ENCODE measurements around the gene PEX1.

Gene PEX1

DNA sequence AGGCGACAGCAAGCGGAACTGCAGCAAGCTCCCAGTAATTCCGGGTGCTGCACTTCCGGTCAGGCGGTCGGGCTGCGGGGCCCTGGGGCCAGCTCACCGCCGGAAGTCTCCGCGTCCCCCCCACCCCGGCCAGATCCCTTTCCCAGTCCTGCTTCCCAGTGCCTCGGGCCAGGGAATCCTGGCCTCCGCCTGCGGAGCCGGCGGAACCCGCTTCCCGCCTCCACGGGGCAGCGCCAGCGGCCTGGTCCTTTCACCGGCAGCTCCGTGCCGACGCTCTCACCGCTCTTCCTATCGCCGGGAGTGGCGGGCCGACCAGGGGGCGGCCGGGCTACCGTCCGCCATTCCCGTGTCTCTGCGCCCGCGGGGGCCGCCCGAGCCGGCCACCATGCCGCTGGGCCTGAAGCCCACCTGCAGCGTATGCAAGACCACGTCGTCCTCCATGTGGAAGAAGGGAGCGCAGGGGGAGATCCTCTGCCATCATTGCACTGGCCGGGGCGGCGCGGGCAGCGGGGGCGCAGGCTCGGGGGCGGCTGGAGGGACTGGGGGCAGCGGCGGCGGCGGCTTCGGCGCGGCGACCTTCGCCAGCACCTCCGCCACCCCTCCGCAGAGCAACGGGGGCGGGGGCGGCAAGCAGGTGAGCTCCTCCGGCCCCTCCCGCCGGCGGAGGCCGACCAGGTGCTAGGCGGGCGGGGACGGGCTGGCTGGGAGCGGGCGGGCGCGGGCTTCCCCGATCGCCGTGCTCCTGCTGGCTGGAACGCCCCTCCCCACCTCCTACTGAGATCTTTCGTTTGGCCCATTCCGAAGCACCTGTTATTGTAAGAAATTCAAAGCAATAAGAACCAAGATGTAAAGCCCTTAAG lies 80.7 kb downstream of the PEX1 start, which contains the start of gene GATAD1:
Gene GATAD1, plus strand, starts transcription at position 138 of the 860 bp plus-strand sequence. Its CDS starts 248 bp downstream, at position 386.
- Histone ChIP-seq H3K9me3 (ENCODE audit: control insufficient read depth, insufficient read depth, low read depth, low read length) (no peaks in the 10 kb centered on the region), H3K36me3 (ENCODE audit: control insufficient read depth in 2 of 2, insufficient read depth in 1 of 2, low read length in 2 of 2) (peaks cover 15 to 33% of the 10 kb centered on the region in 2 experiments; a peak in 2 of 3 replicates), H3K4me3 (ENCODE audit: low read depth, low read length) (peak within 1 kb of the TSS; percentile 89), H3K4me1 (ENCODE audit: control insufficient read depth, insufficient read depth, low read length) (no peaks in the 10 kb centered on the region), H3K27ac (ENCODE audit: extremely low read depth, low read depth, low read length) (peak within 1 kb of the TSS; percentile 93)
- CTCF ChIA-PET = interaction anchor here (0.5 to 3.5 kb wide), 26 partner anchors 9 to 1133 kb away, joined by 3 to 34 read pairs (median 4); partner anchors contain the start of genes ANKIB1 and KRIT1
- POLR2A ChIA-PET = interaction anchor here (0.7 to 2.5 kb wide), 16 partner anchors 9 to 567 kb away, joined by 3 to 22 read pairs (median 6); partner anchors contain the start of genes ANKIB1, CYP51A1, KRIT1 and LRRD1
- TF ChIP-seq, protein P1, sequence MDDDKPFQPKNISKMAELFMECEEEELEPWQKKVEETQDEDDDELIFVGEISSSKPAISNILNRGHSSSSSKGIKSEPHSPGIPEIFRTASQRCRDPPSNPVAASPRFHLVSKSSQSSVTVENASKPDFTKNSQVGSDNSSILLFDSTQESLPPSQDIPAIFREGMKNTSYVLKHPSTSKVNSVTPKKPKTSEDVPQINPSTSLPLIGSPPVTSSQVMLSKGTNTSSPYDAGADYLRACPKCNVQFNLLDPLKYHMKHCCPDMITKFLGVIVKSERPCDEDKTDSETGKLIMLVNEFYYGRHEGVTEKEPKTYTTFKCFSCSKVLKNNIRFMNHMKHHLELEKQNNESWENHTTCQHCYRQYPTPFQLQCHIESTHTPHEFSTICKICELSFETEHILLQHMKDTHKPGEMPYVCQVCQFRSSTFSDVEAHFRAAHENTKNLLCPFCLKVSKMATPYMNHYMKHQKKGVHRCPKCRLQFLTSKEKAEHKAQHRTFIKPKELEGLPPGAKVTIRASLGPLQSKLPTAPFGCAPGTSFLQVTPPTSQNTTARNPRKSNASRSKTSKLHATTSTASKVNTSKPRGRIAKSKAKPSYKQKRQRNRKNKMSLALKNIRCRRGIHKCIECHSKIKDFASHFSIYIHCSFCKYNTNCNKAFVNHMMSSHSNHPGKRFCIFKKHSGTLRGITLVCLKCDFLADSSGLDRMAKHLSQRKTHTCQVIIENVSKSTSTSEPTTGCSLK (tag by site-specific recombination; IDR thresholded peaks at IDR 0.05) = no peak
- TF ChIP-seq ZNF585B (tag by site-specific recombination; IDR thresholded peaks at IDR 0.05) (no peak), ZEB2 (tag by site-specific recombination; IDR thresholded peaks at IDR 0.05) (peak; percentile 74), ZXDB (tag by site-specific recombination; IDR thresholded peaks at IDR 0.05) (peak; percentile 78), KLF16 (tag by site-specific recombination; IDR thresholded peaks at IDR 0.05) (0 out of 2 replicates have a peak, but pooled peaks have one; percentile 22), ZNF114 (tag by site-specific recombination; IDR thresholded peaks at IDR 0.05) (no peak), ZNF843 (tag by site-specific recombination; IDR thresholded peaks at IDR 0.05) (no peak), ZNF24 (tag by site-specific recombination; IDR thresholded peaks at IDR 0.05) (peak; percentile 30; the same call in 1 of the 2 replicates), ZNF175 (tag by site-specific recombination; IDR thresholded peaks at IDR 0.05) (no peak), EGR2 (tag by site-specific recombination; IDR thresholded peaks at IDR 0.05; ENCODE audit: low read depth) (no peak), ZNF324 (tag by site-specific recombination; IDR thresholded peaks at IDR 0.05) (peak; percentile 55; the same call in 1 of the 2 replicates), TCF7L2 (IDR thresholded peaks at IDR 0.05; ENCODE audit: borderline replicate concordance, low read depth, low read length) (no peak), ZBTB20 (tag by site-specific recombination; IDR thresholded peaks at IDR 0.05) (peak; percentile 33; the same call in 1 of the 2 replicates), YY1 (tag by site-specific recombination; IDR thresholded peaks at IDR 0.05) (peak; percentile 81), ZNF621 (tag by site-specific recombination; IDR thresholded peaks at IDR 0.05) (no peak), BCL11A (tag by site-specific recombination; IDR thresholded peaks at IDR 0.05; ENCODE audit: low read depth) (peak; percentile 73; the same call in 1 of the 2 replicates), ZNF223 (tag by site-specific recombination; IDR thresholded peaks at IDR 0.05) (no peak), SP7 (tag by site-specific recombination; IDR thresholded peaks at IDR 0.05) (peak; percentile 32; the same call in 1 of the 2 replicates), ZNF600 (tag by site-specific recombination; IDR thresholded peaks at IDR 0.05) (peak; percentile 61)
- TF ChIP-seq, protein P2, sequence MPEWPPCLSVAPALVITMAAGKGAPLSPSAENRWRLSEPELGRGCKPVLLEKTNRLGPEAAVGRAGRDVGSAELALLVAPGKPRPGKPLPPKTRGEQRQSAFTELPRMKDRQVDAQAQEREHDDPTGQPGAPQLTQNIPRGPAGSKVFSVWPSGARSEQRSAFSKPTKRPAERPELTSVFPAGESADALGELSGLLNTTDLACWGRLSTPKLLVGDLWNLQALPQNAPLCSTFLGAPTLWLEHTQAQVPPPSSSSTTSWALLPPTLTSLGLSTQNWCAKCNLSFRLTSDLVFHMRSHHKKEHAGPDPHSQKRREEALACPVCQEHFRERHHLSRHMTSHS (tag by site-specific recombination; IDR thresholded peaks at IDR 0.05) = no peak
- TF ChIP-seq, protein P3, sequence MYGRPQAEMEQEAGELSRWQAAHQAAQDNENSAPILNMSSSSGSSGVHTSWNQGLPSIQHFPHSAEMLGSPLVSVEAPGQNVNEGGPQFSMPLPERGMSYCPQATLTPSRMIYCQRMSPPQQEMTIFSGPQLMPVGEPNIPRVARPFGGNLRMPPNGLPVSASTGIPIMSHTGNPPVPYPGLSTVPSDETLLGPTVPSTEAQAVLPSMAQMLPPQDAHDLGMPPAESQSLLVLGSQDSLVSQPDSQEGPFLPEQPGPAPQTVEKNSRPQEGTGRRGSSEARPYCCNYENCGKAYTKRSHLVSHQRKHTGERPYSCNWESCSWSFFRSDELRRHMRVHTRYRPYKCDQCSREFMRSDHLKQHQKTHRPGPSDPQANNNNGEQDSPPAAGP (tag by site-specific recombination; IDR thresholded peaks at IDR 0.05) = 0 out of 2 replicates have a peak, but pooled peaks have one; percentile 20
- TF ChIP-seq, protein P4, sequence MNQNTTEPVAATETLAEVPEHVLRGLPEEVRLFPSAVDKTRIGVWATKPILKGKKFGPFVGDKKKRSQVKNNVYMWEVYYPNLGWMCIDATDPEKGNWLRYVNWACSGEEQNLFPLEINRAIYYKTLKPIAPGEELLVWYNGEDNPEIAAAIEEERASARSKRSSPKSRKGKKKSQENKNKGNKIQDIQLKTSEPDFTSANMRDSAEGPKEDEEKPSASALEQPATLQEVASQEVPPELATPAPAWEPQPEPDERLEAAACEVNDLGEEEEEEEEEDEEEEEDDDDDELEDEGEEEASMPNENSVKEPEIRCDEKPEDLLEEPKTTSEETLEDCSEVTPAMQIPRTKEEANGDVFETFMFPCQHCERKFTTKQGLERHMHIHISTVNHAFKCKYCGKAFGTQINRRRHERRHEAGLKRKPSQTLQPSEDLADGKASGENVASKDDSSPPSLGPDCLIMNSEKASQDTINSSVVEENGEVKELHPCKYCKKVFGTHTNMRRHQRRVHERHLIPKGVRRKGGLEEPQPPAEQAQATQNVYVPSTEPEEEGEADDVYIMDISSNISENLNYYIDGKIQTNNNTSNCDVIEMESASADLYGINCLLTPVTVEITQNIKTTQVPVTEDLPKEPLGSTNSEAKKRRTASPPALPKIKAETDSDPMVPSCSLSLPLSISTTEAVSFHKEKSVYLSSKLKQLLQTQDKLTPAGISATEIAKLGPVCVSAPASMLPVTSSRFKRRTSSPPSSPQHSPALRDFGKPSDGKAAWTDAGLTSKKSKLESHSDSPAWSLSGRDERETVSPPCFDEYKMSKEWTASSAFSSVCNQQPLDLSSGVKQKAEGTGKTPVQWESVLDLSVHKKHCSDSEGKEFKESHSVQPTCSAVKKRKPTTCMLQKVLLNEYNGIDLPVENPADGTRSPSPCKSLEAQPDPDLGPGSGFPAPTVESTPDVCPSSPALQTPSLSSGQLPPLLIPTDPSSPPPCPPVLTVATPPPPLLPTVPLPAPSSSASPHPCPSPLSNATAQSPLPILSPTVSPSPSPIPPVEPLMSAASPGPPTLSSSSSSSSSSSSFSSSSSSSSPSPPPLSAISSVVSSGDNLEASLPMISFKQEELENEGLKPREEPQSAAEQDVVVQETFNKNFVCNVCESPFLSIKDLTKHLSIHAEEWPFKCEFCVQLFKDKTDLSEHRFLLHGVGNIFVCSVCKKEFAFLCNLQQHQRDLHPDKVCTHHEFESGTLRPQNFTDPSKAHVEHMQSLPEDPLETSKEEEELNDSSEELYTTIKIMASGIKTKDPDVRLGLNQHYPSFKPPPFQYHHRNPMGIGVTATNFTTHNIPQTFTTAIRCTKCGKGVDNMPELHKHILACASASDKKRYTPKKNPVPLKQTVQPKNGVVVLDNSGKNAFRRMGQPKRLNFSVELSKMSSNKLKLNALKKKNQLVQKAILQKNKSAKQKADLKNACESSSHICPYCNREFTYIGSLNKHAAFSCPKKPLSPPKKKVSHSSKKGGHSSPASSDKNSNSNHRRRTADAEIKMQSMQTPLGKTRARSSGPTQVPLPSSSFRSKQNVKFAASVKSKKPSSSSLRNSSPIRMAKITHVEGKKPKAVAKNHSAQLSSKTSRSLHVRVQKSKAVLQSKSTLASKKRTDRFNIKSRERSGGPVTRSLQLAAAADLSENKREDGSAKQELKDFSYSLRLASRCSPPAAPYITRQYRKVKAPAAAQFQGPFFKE (tag by site-specific recombination; IDR thresholded peaks at IDR 0.05; ENCODE audit: borderline replicate concordance) = no peak
- TF ChIP-seq, protein P5, sequence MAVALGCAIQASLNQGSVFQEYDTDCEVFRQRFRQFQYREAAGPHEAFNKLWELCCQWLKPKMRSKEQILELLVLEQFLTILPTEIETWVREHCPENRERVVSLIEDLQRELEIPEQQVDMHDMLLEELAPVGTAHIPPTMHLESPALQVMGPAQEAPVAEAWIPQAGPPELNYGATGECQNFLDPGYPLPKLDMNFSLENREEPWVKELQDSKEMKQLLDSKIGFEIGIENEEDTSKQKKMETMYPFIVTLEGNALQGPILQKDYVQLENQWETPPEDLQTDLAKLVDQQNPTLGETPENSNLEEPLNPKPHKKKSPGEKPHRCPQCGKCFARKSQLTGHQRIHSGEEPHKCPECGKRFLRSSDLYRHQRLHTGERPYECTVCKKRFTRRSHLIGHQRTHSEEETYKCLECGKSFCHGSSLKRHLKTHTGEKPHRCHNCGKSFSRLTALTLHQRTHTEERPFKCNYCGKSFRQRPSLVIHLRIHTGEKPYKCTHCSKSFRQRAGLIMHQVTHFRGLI (tag by site-specific recombination; IDR thresholded peaks at IDR 0.05) = 0 out of 2 replicates have a peak, but pooled peaks have one; percentile 13
- TF ChIP-seq, protein P6, sequence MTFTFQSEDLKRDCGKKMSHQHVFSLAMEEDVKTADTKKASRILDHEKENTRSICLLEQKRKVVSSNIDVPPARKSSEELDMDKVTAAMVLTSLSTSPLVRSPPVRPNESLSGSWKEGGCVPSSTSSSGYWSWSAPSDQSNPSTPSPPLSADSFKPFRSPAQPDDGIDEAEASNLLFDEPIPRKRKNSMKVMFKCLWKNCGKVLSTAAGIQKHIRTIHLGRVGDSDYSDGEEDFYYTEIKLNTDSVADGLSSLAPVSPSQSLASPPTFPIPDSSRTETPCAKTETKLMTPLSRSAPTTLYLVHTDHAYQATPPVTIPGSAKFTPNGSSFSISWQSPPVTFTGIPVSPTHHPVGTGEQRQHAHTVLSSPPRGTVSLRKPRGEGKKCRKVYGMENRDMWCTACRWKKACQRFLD (tag by site-specific recombination; IDR thresholded peaks at IDR 0.05) = no peak
